Subcutaneous abdominal adipose tissue (tissue), 5 donors: ENCODE results near the gene TSKS.

Experiments used
- H3K27ac ChIP-seq: one replicate; pipeline ENCODE4 v1.7.0; 2013; ENCODE audit warnings: low read depth, mild to moderate bottlenecking, inconsistent platforms, low read length, moderate library complexity
- H3K27me3 ChIP-seq, 5 donors: one replicate each; pipeline ENCODE4 v1.7.0; 2013; ENCODE audit warnings: low read length in 5 of 5, inconsistent platforms in 1 of 5; ENCODE audit not compliant: control insufficient read depth in 5 of 5, insufficient read depth in 4 of 5
- H3K36me3 ChIP-seq, 5 donors: one replicate each; pipeline ENCODE4 v1.7.0; 2013; ENCODE audit warnings: low read length in 5 of 5; ENCODE audit not compliant: control insufficient read depth in 5 of 5, insufficient read depth in 5 of 5
- H3K4me1 ChIP-seq, 5 donors: one replicate each; pipeline ENCODE4 v1.7.0; 2013; ENCODE audit warnings: low read length in 5 of 5, mild to moderate bottlenecking in 3 of 5, moderate library complexity in 1 of 5; ENCODE audit not compliant: control insufficient read depth in 5 of 5, insufficient read depth in 5 of 5
- H3K4me3 ChIP-seq, 5 donors: one replicate each; pipeline ENCODE4 v1.7.0; 2013; ENCODE audit warnings: low read length in 5 of 5, low read depth in 1 of 5
- H3K9ac ChIP-seq, 5 donors: one replicate each; pipeline ENCODE4 v1.7.0; 2013; ENCODE audit warnings: low read length in 5 of 5, mild to moderate bottlenecking in 4 of 5, moderate library complexity in 3 of 5
- H3K9me3 ChIP-seq, 5 donors: one replicate each; pipeline ENCODE4 v1.7.0; 2013; ENCODE audit warnings: low read length in 5 of 5; ENCODE audit not compliant: control insufficient read depth in 5 of 5
- donor health status: healthy.
- donor health status: healthy.
- donor health status: healthy.
- donor health status: healthy.
- donor health status: healthy.

TSKS gene

DNA sequence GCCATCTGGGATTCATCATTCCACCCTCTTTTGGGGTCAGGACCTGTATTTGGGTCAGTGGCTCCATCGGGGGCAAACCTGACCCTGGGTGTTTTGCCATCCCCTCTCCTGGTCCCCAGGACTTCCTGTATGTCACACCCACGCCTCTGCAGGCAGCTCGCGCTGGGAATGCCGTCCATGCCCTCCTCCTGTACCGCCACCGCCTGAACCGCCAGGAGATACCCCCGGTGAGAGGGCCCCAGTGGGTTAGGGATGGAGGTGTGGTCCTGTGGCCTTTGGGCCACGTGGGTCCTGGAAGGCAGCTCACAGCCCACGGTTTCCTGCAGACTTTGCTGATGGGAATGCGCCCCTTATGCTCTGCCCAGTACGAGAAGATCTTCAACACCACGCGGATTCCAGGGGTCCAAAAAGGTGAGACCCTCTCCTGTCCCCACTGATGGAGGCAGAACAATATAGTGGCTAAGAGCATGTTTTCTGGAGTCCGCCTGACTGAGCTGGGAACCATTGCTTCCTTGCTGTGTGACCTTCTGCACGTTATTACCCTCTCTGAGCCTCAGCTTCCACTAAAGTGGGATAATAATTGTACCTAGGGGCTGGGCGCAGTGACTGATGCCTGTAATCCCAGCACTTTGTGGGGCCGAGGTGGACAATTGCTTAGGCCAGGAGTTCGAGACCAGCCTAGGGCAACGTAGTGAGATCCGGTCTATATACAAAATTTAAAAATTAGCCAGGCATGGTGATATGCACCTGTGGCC, 58.0 kb downstream of the TSKS start:
- Histone ChIP-seq H3K9me3 (no peaks in the 10 kb centered on the region), H3K9ac (no peak overlapping the region), H3K27ac (no peak overlapping the region), H3K27me3 (peaks cover 0 to 18% (median 5%) of the 10 kb centered on the region in 5 donors), H3K4me3 (no peak overlapping the region), H3K36me3 (no peaks in the 10 kb centered on the region), H3K4me1 (no peaks in the 10 kb centered on the region)

DNA sequence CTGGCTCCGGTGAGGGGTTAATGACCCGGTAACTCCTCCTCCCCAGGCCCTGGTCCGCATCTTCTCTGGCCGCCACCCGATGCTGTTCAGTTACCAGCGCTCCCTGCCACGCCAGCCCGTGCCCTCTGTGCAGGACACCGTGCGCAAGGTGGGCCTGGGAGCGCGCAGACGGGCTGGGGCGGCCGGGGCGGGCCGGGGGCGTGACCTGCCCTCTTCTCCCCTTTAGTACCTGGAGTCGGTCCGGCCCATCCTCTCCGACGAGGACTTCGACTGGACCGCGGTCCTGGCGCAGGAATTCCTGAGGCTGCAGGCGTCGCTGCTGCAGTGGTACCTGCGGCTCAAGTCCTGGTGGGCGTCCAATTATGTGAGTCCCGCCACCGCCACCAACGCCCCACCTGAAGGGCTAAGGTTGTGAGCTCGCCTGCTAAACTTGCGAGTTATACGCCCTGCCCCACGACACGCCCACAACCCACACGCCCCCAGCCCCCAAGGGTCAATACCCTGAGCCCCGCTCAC, 61.8 kb downstream of the TSKS start:
- H3K9me3 ChIP-seq = no peaks in the 10 kb centered on the region
- peaks cover 0 to 18% (median 5%) of the 10 kb centered on the region in 5 donors for H3K27me3 ChIP-seq
- no peaks in the 10 kb centered on the region for H3K4me1 ChIP-seq
- H3K36me3 ChIP-seq = no peaks in the 10 kb centered on the region
- H3K9ac ChIP-seq = no peak overlapping the region
- H3K4me3 ChIP-seq = no peak overlapping the region
- H3K27ac ChIP-seq = no peak overlapping the region

DNA sequence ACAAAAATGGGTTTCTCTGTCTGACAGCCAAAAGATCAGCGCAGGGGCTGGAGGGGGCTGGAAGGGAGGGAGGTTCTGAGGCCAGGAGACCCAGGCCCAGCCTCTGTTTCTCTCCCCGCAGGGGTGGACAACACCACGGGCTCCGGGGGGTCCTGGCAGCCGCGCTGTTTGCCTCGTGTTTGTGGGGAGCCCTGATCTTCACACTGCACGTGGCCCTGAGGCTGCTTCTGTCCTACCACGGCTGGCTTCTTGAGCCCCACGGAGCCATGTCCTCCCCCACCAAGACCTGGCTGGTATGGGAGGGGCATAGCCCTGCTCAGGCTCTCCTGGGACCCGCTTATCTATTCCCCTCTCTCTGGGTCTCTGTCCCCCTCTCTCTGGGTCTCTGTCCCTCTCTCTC, 62.5 kb downstream of the TSKS start:
- Histone ChIP-seq H3K27ac (no peak overlapping the region), H3K9ac (no peak overlapping the region), H3K4me3 (no peak overlapping the region), H3K9me3 (no peaks in the 10 kb centered on the region), H3K4me1 (no peaks in the 10 kb centered on the region), H3K27me3 (peaks cover 0 to 18% (median 5%) of the 10 kb centered on the region in 5 donors), H3K36me3 (no peaks in the 10 kb centered on the region)

- Histone ChIP-seq H3K36me3 (no peaks in the 10 kb centered on the region), H3K9ac (no peak overlapping the region), H3K27me3 (peaks cover 0 to 14% (median 5%) of the 10 kb centered on the region in 5 donors), H3K9me3 (no peaks in the 10 kb centered on the region), H3K4me1 (no peaks in the 10 kb centered on the region), H3K27ac (no peak overlapping the region), H3K4me3 (no peak overlapping the region)
Measured at GRCh38 chr19:49699364-49699763, 63.7 kb downstream of the TSKS start.

DNA sequence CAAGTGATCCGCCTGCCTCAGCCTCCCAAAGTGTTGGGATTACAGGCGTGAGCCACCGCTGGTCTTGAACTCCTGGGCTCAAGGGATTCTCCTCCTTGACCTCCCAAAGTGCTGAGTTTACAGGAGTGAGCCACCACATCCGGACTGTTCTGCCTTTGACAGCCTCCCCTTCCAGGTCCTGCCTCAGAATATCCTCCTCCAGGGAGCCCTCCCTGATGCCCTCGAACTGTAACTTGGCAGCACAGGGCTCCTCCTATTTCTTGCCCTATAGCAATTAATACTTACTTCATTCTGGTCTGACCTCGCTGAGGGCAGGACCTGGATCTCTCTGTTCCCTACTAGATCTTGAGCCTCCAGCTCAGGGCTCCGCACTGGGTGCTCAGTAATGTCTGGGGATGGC, 66.2 kb downstream of the TSKS start:
- H3K9me3 ChIP-seq = no peaks in the 10 kb centered on the region
- no peaks in the 10 kb centered on the region for H3K36me3 ChIP-seq
- H3K9ac ChIP-seq = no peak overlapping the region
- no peak overlapping the region for H3K27ac ChIP-seq
- peaks cover 0 to 14% (median 5%) of the 10 kb centered on the region in 5 donors for H3K27me3 ChIP-seq
- no peak overlapping the region for H3K4me3 ChIP-seq
- H3K4me1 ChIP-seq = no peaks in the 10 kb centered on the region

DNA sequence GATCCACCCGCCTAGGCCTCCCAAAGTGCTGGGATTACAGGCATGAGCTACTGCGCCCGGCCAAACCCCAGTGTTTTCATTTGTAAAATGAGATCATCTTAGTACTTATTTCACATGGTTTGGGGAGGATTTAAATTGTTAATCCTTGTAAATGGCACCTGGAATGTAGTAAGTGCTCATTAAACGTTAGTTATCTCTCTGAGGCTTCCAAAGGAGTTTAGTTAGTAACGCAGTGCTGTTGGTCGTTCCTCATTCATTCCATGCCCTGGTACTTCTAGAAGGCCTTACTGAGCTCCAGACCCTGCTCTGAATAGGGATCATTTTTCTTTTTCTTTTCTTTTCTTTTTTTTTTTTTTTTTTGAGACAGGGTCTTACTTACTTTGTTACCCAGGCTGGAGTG, 67.0 kb downstream of the TSKS start:
- Histone ChIP-seq H3K9ac (no peak overlapping the region), H3K4me3 (no peak overlapping the region), H3K27ac (no peak overlapping the region), H3K9me3 (no peaks in the 10 kb centered on the region), H3K36me3 (no peaks in the 10 kb centered on the region), H3K27me3 (peaks cover 0 to 16% (median 9%) of the 10 kb centered on the region in 5 donors), H3K4me1 (peaks cover 0 to 5% (median 5%) of the 10 kb centered on the region in 5 donors)

- H3K36me3 ChIP-seq = peaks cover 0 to 10% (median 7%) of the 10 kb centered on the region in 5 donors
- H3K9me3 ChIP-seq = no peaks in the 10 kb centered on the region
- no peak overlapping the region for H3K4me3 ChIP-seq
- peaks cover 10 to 33% (median 21%) of the 10 kb centered on the region in 5 donors for H3K27me3 ChIP-seq
- H3K9ac ChIP-seq = no peak overlapping the region
- peaks cover 6 to 44% (median 35%) of the 10 kb centered on the region in 5 donors for H3K4me1 ChIP-seq
- no peak overlapping the region for H3K27ac ChIP-seq
Measured at GRCh38 chr19:49692147-49692506, 71.0 kb downstream of the TSKS start.

- H3K27me3 ChIP-seq = peaks cover 10 to 33% (median 21%) of the 10 kb centered on the region in 5 donors
- H3K4me3 ChIP-seq = peak overlapping the region in 4 of 5 donors; percentile 43 to 75 (median 66)
- peaks cover 6 to 48% (median 35%) of the 10 kb centered on the region in 5 donors for H3K4me1 ChIP-seq
- H3K27ac ChIP-seq = no peak overlapping the region
- peaks cover 0 to 14% (median 10%) of the 10 kb centered on the region in 5 donors for H3K36me3 ChIP-seq
- H3K9me3 ChIP-seq = no peaks in the 10 kb centered on the region
- H3K9ac ChIP-seq = peak overlapping the region in 1 of 5 donors; percentile 68
Measured at GRCh38 chr19:49691243-49692146, 71.6 kb downstream of the TSKS start.

DNA sequence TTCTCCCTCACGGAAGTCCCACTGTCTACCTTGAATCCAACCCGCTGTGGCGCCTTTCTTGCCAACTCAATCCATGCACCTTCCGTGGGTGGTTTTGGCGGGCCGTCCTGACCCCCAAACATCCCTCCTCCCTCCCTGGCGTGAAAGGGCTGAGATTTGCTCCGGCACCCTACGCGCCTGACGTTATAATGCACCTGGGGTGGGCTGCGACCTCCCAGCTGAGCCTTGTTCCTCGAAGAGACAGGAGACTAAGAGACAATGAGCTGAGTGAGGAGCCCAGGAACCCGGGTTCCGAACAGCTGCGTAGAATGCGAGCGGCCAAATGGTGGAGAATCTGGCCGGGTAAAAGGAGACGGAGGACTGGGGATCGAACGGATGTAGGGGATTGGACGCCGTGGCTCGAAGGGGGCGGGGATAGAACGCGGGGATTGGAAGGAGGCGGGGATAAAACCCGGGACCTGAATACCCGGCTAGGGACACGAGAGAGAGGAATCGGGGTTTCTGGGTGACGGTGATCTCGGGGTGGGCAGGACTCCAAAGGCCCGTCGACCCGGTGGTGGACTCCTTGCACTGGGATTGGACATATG, 72.4 kb downstream of the TSKS start, which contains the start of gene CPT1C:
CPT1C (plus strand) TSS at position 461 of the 587 bp plus-strand sequence. CDS start 1,137 bp downstream, outside the sequence.
- H3K4me1 ChIP-seq = peaks cover 6 to 54% (median 40%) of the 10 kb centered on the region in 5 donors
- H3K4me3 ChIP-seq = peak within 1 kb of the TSS; percentile 43 to 75 (median 66)
- peaks cover 0 to 22% (median 16%) of the 10 kb centered on the region in 5 donors for H3K36me3 ChIP-seq
- peak within 1 kb of the TSS; percentile 30 for H3K27ac ChIP-seq
- peaks cover 10 to 33% (median 21%) of the 10 kb centered on the region in 5 donors for H3K27me3 ChIP-seq
- H3K9me3 ChIP-seq = no peaks in the 10 kb centered on the region
- H3K9ac ChIP-seq = peak within 1 kb of the TSS in 3 of 5 donors; percentile 27 to 68 (median 50)
